Stimulated activated CD4-positive, alpha-beta T cell treated with anti-CD3 and anti-CD28 coated beads, Interleukin-15, amount 100 ng/mL, for 1 hour (primary cell): ENCODE measurements around the gene FERMT1.
"Not testable (repeated sequence)": the region's sequence is repeated elsewhere in the genome, so short reads cannot be mapped to it uniquely, and the experiment has no call there.

Experiments
- DNase-seq, 2 donors: peaks; one replicate each; pipeline ENCODE4 v3.0.0-alpha.2; 2020; ENCODE audit warnings: low read depth in 1 of 2, low spot score in 1 of 2

The FERMT1 gene

GRCh38 chr20:6115221-6115895, 7.5 kb downstream of the FERMT1 start:
- no peak for DNase-seq

- no peak for DNase-seq
Observed at GRCh38 chr20:6114696-6115095, 8.1 kb downstream of the FERMT1 start.

GRCh38 chr20:6113951-6114350, 8.9 kb downstream of the FERMT1 start:
- no peak for DNase-seq

- DNase-seq: not testable (repeated sequence)
Observed at GRCh38 chr20:6112965-6113364, 9.9 kb downstream of the FERMT1 start.

- no peak for DNase-seq
Observed at GRCh38 chr20:6108330-6108729, 14.5 kb downstream of the FERMT1 start.

- DNase-seq: no peak
Observed at GRCh38 chr20:6104493-6105188, 18.2 kb downstream of the FERMT1 start.

- DNase-seq: no peak
Observed at GRCh38 chr20:6103301-6103700, 19.5 kb downstream of the FERMT1 start.

- DNase-seq: no peak
Observed at GRCh38 chr20:6101346-6101745, 21.5 kb downstream of the FERMT1 start.

- DNase-seq: no peak
Observed at GRCh38 chr20:6100246-6100645, 22.6 kb downstream of the FERMT1 start.

GRCh38 chr20:6099819-6100218, 23.0 kb downstream of the FERMT1 start:
- no peak for DNase-seq

- no peak for DNase-seq
Observed at GRCh38 chr20:6095409-6095808, 27.4 kb downstream of the FERMT1 start.

- DNase-seq: no peak
Observed at GRCh38 chr20:6094565-6094964, 28.3 kb downstream of the FERMT1 start.

- DNase-seq: no peak
Observed at GRCh38 chr20:6094063-6094462, 28.8 kb downstream of the FERMT1 start.

- no peak for DNase-seq
Observed at GRCh38 chr20:6091661-6092060, 31.2 kb downstream of the FERMT1 start.

GRCh38 chr20:6086868-6087267, 36.0 kb downstream of the FERMT1 start:
- DNase-seq: no peak

- DNase-seq: no peak
Observed at GRCh38 chr20:6083926-6084325, 38.9 kb downstream of the FERMT1 start.

- no peak for DNase-seq
Observed at GRCh38 chr20:6081236-6081635, 41.6 kb downstream of the FERMT1 start.

GRCh38 chr20:6079016-6079415, 43.8 kb downstream of the FERMT1 start:
- DNase-seq: no peak

- DNase-seq: no peak
Observed at GRCh38 chr20:6075428-6076219, 47.2 kb downstream of the FERMT1 start.

GRCh38 chr20:6074784-6075183, 48.0 kb downstream of the FERMT1 start:
- DNase-seq: no peak

- no peak for DNase-seq
Observed at GRCh38 chr20:6074145-6074561, 48.7 kb downstream of the FERMT1 start.
